BE2C (cell line): ENCODE measurements around the gene CABLES2.

Source experiments
- DNase-seq: peaks from one replicate; pipeline ENCODE4 v3.0.0-alpha.2; 2020
- H3K27me3 ChIP-seq: fragments of 250-450 bp; sonication (Bioruptor Pico); 2 replicates; pipeline ENCODE4 v1.5.1; 2020; ENCODE audit warnings: mild to moderate bottlenecking
- H3K36me3 ChIP-seq: fragments of 250-450 bp; sonication (Bioruptor Pico); 2 replicates; pipeline ENCODE4 v1.5.1; 2020; ENCODE audit warnings: mild to moderate bottlenecking
- H3K4me1 ChIP-seq: fragments of 250-450 bp; sonication (Bioruptor Pico); 2 replicates; pipeline ENCODE4 v1.5.1; 2020
- H3K4me3 ChIP-seq: 2 replicates; pipeline ENCODE4 v1.5.1; 2011; ENCODE audit warnings: low read depth, low read length
- H3K9me3 ChIP-seq: fragments of 250-450 bp; sonication (Bioruptor Pico); 2 replicates; pipeline ENCODE4 v1.5.1; 2020
- CTCF ChIP-seq: IDR thresholded peaks from 2 replicates; pipeline ENCODE4 v1.5.1; 2012; ENCODE audit warnings: mild to moderate bottlenecking, low read depth, low read length

The CABLES2 gene

GRCh38 chr20:62446888-62447869, 40.1 kb upstream of the CABLES2 start:
- H3K36me3 ChIP-seq = no peaks in the 10 kb centered on the region
- no peak for TF ChIP-seq CTCF
- H3K27me3 ChIP-seq = no peaks in the 10 kb centered on the region
- H3K4me3 ChIP-seq = no peak overlapping the region
- no peak for DNase-seq
- no peaks in the 10 kb centered on the region for H3K9me3 ChIP-seq
- H3K4me1 ChIP-seq = peaks cover 5% of the 10 kb centered on the region

GRCh38 chr20:62446481-62446880, 39.4 kb upstream of the CABLES2 start:
- H3K27me3 ChIP-seq = no peaks in the 10 kb centered on the region
- no peaks in the 10 kb centered on the region for H3K9me3 ChIP-seq
- no peak overlapping the region for H3K4me3 ChIP-seq
- TF ChIP-seq CTCF = no peak
- H3K4me1 ChIP-seq = peaks cover 5% of the 10 kb centered on the region
- DNase-seq = no peak
- H3K36me3 ChIP-seq = no peaks in the 10 kb centered on the region

DNA sequence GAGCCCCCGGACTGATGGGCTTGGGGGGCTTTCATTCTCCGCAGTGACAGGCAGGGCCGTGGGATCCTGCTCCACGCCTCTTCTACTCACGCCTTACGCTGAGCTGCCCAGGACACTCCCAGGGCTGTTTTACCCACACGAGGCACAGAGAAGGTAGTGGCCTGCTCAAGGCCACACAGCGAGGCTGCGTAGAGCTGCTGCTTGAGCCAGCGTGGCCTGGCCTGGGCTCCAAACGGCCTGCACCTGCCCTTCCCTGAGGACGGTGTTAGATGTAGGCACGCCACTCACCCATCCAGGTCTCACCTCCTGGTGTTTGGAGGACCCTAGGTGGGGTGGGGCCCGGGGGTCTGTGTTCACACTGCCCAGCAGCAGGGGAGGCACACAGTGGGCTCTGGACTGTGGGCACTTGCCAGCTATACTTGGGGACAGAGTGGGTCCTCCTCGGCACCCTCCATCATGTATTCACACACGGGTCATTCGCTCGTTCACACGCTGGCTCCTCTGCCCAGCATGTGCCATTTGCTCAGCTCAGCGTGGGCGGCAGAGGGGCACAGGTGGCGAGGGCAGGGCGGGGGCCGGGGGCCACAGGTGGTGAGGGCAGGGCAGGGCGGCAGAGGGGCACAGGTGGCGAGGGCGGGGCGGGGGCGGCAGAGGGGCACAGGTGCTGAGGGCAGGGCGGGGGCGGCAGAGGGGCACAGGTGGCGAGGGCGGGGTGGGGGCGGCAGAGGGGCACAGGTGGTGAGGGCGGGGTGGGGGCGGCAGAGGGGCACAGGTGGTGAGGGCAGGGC, 38.7 kb upstream of the CABLES2 start:
- Histone ChIP-seq H3K36me3 (no peaks in the 10 kb centered on the region), H3K27me3 (no peaks in the 10 kb centered on the region), H3K4me1 (peaks cover 5% of the 10 kb centered on the region), H3K4me3 (no peak overlapping the region), H3K9me3 (no peaks in the 10 kb centered on the region)
- no peak for DNase-seq
- no peak for TF ChIP-seq CTCF

DNA sequence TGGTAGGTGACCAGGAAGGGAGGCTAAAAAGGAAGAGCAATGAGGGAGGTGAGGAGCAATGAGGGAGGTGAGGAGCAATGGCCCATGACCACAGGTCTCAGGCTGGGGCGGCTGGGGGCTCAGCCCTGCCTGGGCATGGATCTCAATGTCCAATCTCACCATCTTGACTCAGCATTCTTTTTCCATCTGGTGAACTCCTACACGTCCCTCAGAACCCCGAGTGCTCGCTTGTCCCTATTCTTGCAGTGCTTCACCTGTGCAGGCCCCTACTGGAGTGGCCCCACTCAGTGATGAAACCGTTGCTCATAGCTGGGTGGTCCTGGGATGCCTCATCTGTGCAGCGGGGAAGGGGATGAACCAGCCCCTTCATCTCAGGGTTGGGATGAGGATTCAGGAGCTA, 37.2 kb upstream of the CABLES2 start:
- H3K9me3 ChIP-seq = no peaks in the 10 kb centered on the region
- no peaks in the 10 kb centered on the region for H3K4me1 ChIP-seq
- no peaks in the 10 kb centered on the region for H3K27me3 ChIP-seq
- H3K4me3 ChIP-seq = no peak overlapping the region
- no peaks in the 10 kb centered on the region for H3K36me3 ChIP-seq
- no peak for TF ChIP-seq CTCF
- DNase-seq = no peak

DNA sequence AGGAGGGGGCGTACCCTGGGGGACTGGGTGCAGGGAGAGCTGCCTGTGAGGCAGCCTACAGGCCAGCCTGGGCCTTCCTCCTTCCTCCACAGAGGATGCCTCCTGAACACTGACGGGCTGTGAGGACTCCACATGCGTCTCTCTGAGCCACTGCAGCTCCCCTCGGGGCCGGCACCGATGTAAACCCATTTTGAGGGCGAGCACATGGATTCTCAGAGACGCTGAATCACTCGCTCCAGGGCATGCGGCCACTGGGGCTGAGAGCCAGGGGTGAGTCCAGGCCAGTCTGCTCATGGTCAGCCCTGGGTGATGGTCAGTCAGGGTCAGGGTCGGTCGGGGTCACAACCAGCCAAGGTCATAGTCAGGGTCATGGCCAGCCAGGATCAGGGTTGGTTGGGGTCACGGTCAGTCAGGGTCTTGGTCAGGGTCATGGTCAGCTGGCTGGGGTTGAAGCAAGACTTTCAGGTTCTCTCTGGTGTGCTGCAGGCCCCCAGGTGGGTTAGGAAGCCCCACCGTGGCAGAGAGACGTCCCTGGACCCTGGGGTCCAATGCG, 35.0 kb upstream of the CABLES2 start:
- Histone ChIP-seq H3K36me3 (no peaks in the 10 kb centered on the region), H3K4me3 (no peak overlapping the region), H3K4me1 (no peaks in the 10 kb centered on the region), H3K9me3 (no peaks in the 10 kb centered on the region), H3K27me3 (no peaks in the 10 kb centered on the region)
- TF ChIP-seq CTCF = no peak
- no peak for DNase-seq
